ENCODE results near the gene NAIF1. TPM values are rescaled to one million over a fixed set of nuclear protein-coding genes. Genes with fewer than 3 reads are reported as not detected.

NAIF1 gene
- total RNA-seq, 4 donors from 2014 or later = 3.6 to 7.4 (median 6.9) TPM

GRCh38 chr9:128099932-128100491 lies 32.9 kb upstream of the NAIF1 start:
- ATAC-seq (no peak), DNase-seq (no peak)
- peaks cover 64 to 68% of the 10 kb centered on the region in 2 donors for H3K4me1 ChIP-seq
- H3K9me3 ChIP-seq = no peaks in the 10 kb centered on the region
- H3K27ac ChIP-seq = peak overlapping the region; percentile 91 to 99 (median 98)
- in situ Hi-C loops (cut with MboI; ENCODE audit: low sequenced_read_pairs in 4 of 4) (loop anchor here in 3 of 4 donors (10.0 to 25.0 kb wide), 2 partner anchors 138 to 145 kb away; no protein-coding TSS in a partner anchor), intact Hi-C loops (cut with DNase I; ENCODE audit: low total_unique reads) (loop anchor here (5.0 to 10.0 kb wide), 4 partner anchors 118 to 295 kb away; partner anchors contain the start of genes EEIG1 and FPGS)
- H3K27me3 ChIP-seq = no peaks in the 10 kb centered on the region
- no peak for TF ChIP-seq POLR2A (IDR thresholded peaks at IDR 0.05)
- TF ChIP-seq CTCF (IDR thresholded peaks at IDR 0.05 in 4 of 5, conservative IDR thresholded peaks at IDR 0.05 in 1 of 5) = no peak
- H3K36me3 ChIP-seq = peaks cover 0 to 13% of the 10 kb centered on the region in 2 donors
- peak overlapping the region; percentile 70 to 86 (median 78) for H3K4me3 ChIP-seq

- in situ Hi-C loops (cut with MboI; ENCODE audit: low sequenced_read_pairs in 4 of 4) = no loop called here
- peak; percentile 79 to 89 for DNase-seq
Measured at GRCh38 chr9:128099231-128099931, 32.3 kb upstream of the NAIF1 start.

DNA sequence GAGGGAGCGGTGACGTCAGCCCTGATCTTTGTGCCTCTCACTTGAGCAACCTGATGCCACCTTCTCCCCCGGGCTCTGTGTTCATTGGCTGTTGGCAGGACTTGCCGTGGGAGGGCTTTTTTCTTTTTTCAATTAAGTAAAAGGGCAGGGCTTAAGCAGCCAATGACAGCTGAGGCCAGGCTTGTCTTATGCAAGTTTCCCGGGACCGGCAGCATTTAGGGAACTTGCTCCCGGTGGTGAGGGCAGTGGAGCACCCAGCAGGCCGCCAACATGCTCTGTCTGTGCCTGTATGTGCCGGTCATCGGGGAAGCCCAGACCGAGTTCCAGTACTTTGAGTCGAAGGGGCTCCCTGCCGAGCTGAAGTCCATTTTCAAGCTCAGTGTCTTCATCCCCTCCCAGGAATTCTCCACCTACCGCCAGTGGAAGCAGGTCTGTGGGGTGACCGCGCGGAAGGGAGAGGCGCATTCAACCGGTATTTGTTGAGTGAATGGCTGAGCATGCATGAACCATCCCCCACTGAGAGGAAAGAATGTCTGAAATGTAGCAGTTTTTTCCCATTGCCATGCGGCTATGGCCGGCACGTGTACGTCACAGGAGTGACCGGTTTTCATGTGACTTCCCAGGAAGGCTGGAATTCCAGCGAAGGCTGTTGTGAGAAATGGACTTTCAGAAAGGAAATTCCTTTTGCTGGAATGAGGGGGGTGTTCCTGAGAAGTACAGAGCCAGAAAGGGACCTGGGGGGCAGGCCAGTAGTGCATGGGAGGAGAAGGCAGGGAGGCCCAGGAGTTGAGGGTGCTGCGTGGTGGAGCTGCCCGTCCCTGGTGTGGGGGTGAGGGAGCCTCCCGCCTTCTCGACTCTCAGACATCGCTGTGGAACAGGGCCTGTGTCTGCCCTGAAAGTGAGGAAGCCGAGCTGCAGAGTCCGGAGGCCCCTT lies 31.4 kb upstream of the NAIF1 start:
- peak overlapping the region; percentile 70 to 86 (median 78) for H3K4me3 ChIP-seq
- peaks cover 0 to 13% of the 10 kb centered on the region in 2 donors for H3K36me3 ChIP-seq
- ATAC-seq (peak; percentile 56 to 65), DNase-seq (peak; percentile 95 to 99)
- no peaks in the 10 kb centered on the region for H3K27me3 ChIP-seq
- intact Hi-C loops (cut with DNase I; ENCODE audit: low total_unique reads) (loop anchor here (5.0 to 10.0 kb wide), 3 partner anchors 116 to 294 kb away; partner anchors contain the start of genes EEIG1 and FPGS), in situ Hi-C loops (cut with MboI; ENCODE audit: low sequenced_read_pairs in 4 of 4) (no loop called here)
- no peaks in the 10 kb centered on the region for H3K9me3 ChIP-seq
- TF ChIP-seq POLR2A (IDR thresholded peaks at IDR 0.05) = no peak
- no peak for TF ChIP-seq CTCF (IDR thresholded peaks at IDR 0.05 in 4 of 5, conservative IDR thresholded peaks at IDR 0.05 in 1 of 5)
- H3K27ac ChIP-seq = peak overlapping the region; percentile 91 to 99 (median 98)
- peaks cover 65 to 66% of the 10 kb centered on the region in 2 donors for H3K4me1 ChIP-seq

More at GRCh38 chr9:128099231-128099931, 32.3 kb upstream of the NAIF1 start:
- peak overlapping the region; percentile 91 to 99 (median 98) for H3K27ac ChIP-seq
- peak; percentile 4 to 17 for ATAC-seq
- no peak for TF ChIP-seq POLR2A (IDR thresholded peaks at IDR 0.05)
- TF ChIP-seq CTCF (IDR thresholded peaks at IDR 0.05 in 4 of 5, conservative IDR thresholded peaks at IDR 0.05 in 1 of 5) = no peak
- no peaks in the 10 kb centered on the region for H3K9me3 ChIP-seq
- peaks cover 65 to 67% of the 10 kb centered on the region in 2 donors for H3K4me1 ChIP-seq
- H3K4me3 ChIP-seq = peak overlapping the region; percentile 70 to 86 (median 78)
- no peaks in the 10 kb centered on the region for H3K27me3 ChIP-seq
- peaks cover 0 to 13% of the 10 kb centered on the region in 2 donors for H3K36me3 ChIP-seq
- intact Hi-C loops (cut with DNase I; ENCODE audit: low total_unique reads) = loop anchor here (5.0 to 10.0 kb wide), 3 partner anchors 117 to 295 kb away; partner anchors contain the start of genes EEIG1 and FPGS

GRCh38 chr9:128097543-128098296 lies 30.6 kb upstream of the NAIF1 start:
- H3K4me1 ChIP-seq = peaks cover 68 to 69% of the 10 kb centered on the region in 2 donors

More at GRCh38 chr9:128097543-128098296, 30.6 kb upstream of the NAIF1 start:
- Histone ChIP-seq H3K4me3 (peak overlapping the region; percentile 10 to 85 (median 43)), H3K36me3 (peaks cover 0 to 13% of the 10 kb centered on the region in 2 donors), H3K27me3 (no peaks in the 10 kb centered on the region), H3K27ac (peak overlapping the region; percentile 91 to 99 (median 98)), H3K9me3 (no peaks in the 10 kb centered on the region)
- no peak for ATAC-seq
- no peak for TF ChIP-seq CTCF (IDR thresholded peaks at IDR 0.05 in 4 of 5, conservative IDR thresholded peaks at IDR 0.05 in 1 of 5)
- TF ChIP-seq POLR2A (IDR thresholded peaks at IDR 0.05) = no peak
- no peak for DNase-seq
- intact Hi-C loops (cut with DNase I; ENCODE audit: low total_unique reads) (loop anchor here (5.0 to 10.0 kb wide), 3 partner anchors 115 to 293 kb away; partner anchors contain the start of genes EEIG1 and FPGS), in situ Hi-C loops (cut with MboI; ENCODE audit: low sequenced_read_pairs in 4 of 4) (no loop called here)
